SU-DHL-6 (cell line): ENCODE measurements around the gene POLR3G.

Experiments
- H2AFZ ChIP-seq: fragments of 200-600 bp; sonication (generic); 2 replicates; pipeline ENCODE4 v1.6.1; 2014; ENCODE audit warnings: low read depth, mild to moderate bottlenecking, moderate library complexity, mixed read lengths, antibody characterized with exemption, low read length; ENCODE audit not compliant: severe bottlenecking
- H3F3A ChIP-seq: fragments of 200-600 bp; shearing (Covaris generic); 2 replicates; pipeline ENCODE4 v1.6.0; 2016; ENCODE audit warnings: antibody characterized with exemption, mild to moderate bottlenecking; ENCODE audit not compliant: insufficient read depth
- H3K27ac ChIP-seq: fragments of 200-600 bp; sonication (generic); 2 replicates; pipeline ENCODE4 v1.5.1; 2016; ENCODE audit warnings: low read depth, mild to moderate bottlenecking, low read length, moderate library complexity, mixed read lengths
- H3K27me3 ChIP-seq: fragments of 200-600 bp; sonication (generic), shearing (Covaris generic); 2 replicates; pipeline ENCODE4 v1.6.0; 2014; ENCODE audit warnings: mild to moderate bottlenecking, low read length
- H3K36me3 ChIP-seq: fragments of 200-600 bp; sonication (generic); 2 replicates; pipeline ENCODE4 v1.6.1; 2014; ENCODE audit warnings: mild to moderate bottlenecking, low read length, mixed read lengths
- H3K4me2 ChIP-seq: fragments of 300-600, 200-600 bp; shearing (Covaris generic), sonication (generic); 2 replicates; pipeline ENCODE4 v1.6.0; 2014; ENCODE audit warnings: low read length, low read depth, mild to moderate bottlenecking; ENCODE audit not compliant: poor library complexity, severe bottlenecking
- H3K4me3 ChIP-seq: fragments of 200-600 bp; sonication (generic); 2 replicates; pipeline ENCODE4 v1.5.1; 2014; ENCODE audit warnings: antibody characterized with exemption, low read length, mild to moderate bottlenecking, mixed read lengths; ENCODE audit not compliant: insufficient read depth, poor library complexity, severe bottlenecking
- H3K79me2 ChIP-seq: fragments of 200-600 bp; sonication (generic); 2 replicates; pipeline ENCODE4 v1.6.1; 2014; ENCODE audit warnings: mild to moderate bottlenecking, low read length, moderate library complexity; ENCODE audit not compliant: insufficient read depth
- H3K9ac ChIP-seq: fragments of 200-600 bp; sonication (generic); 2 replicates; pipeline ENCODE4 v1.7.0; 2014; ENCODE audit warnings: mild to moderate bottlenecking, low read length
- H3K9me2 ChIP-seq: fragments of 200-600 bp; sonication (generic); replicated peaks from 2 replicates; pipeline ENCODE4 v1.6.1; 2014; ENCODE audit warnings: low read length; ENCODE audit not compliant: insufficient read depth
- H3K9me3 ChIP-seq: fragments of 200-600 bp; sonication (generic); 2 replicates; pipeline ENCODE4 v1.6.1; 2014; ENCODE audit warnings: low read length, mixed read lengths; ENCODE audit not compliant: insufficient read depth
- H4K20me1 ChIP-seq: fragments of 200-600 bp; sonication (generic); 2 replicates; pipeline ENCODE4 v1.6.1; 2014; ENCODE audit warnings: low read depth, mild to moderate bottlenecking, antibody characterized with exemption, low read length, moderate library complexity, mixed read lengths
- EZH2phosphoT487 ChIP-seq: fragments of 200-600 bp; sonication (generic), shearing (Covaris generic); conservative IDR thresholded peaks from 2 replicates; pipeline ENCODE4 v1.6.1; 2018; ENCODE audit warnings: mild to moderate bottlenecking, antibody characterized with exemption, low read length, moderate library complexity, mixed read lengths
- TF ChIP-seq, protein P1 (sequence below): fragments of 200-600 bp; sonication (generic); IDR thresholded peaks from one replicate; pipeline ENCODE4 v1.5.1; 2017; ENCODE audit warnings: antibody characterized with exemption, mild to moderate bottlenecking, low read length, moderate library complexity; ENCODE audit not compliant: insufficient read depth, poor library complexity, severe bottlenecking

The POLR3G gene

DNA sequence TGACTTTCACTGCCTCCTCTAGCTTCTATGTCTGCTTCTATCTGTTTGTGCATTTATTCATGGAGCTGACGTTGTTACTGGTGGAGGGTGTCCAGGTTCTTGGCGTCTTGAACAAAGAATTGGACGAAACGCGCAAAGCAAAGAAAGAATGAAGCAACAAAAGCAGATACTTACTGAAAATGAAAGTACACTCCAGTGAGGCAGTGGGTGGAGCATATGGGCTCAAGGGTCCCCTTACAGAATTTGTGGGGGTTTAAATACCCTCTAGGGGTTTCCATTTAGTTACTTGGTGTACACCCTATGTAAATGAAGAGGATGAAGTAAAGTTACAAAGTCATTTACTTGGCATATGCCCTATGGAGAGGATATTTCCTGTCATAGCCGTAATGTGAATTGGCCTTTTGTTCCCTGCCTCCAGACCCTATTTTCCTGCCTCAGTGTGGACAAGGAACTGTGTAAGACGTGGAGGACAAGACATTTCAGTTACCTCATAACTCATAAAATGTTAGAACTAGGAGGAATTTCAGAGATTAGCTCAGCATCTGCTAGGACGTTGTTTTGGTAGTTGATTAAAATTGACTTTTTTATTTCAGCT is 3.1 kb downstream of the POLR3G start:
- peaks cover 80% of the 10 kb centered on the region for H3K79me2 ChIP-seq
- H3K9ac ChIP-seq = no peak overlapping the region
- no peak for TF ChIP-seq EZH2phosphoT487
- TF ChIP-seq, protein P1, sequence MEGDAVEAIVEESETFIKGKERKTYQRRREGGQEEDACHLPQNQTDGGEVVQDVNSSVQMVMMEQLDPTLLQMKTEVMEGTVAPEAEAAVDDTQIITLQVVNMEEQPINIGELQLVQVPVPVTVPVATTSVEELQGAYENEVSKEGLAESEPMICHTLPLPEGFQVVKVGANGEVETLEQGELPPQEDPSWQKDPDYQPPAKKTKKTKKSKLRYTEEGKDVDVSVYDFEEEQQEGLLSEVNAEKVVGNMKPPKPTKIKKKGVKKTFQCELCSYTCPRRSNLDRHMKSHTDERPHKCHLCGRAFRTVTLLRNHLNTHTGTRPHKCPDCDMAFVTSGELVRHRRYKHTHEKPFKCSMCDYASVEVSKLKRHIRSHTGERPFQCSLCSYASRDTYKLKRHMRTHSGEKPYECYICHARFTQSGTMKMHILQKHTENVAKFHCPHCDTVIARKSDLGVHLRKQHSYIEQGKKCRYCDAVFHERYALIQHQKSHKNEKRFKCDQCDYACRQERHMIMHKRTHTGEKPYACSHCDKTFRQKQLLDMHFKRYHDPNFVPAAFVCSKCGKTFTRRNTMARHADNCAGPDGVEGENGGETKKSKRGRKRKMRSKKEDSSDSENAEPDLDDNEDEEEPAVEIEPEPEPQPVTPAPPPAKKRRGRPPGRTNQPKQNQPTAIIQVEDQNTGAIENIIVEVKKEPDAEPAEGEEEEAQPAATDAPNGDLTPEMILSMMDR = no peak
- no peaks in the 10 kb centered on the region for H4K20me1 ChIP-seq
- H2AFZ ChIP-seq = no peak overlapping the region
- H3K27me3 ChIP-seq = no peaks in the 10 kb centered on the region
- H3F3A ChIP-seq = 0 out of 2 replicates have a peak, but pooled peaks cover 4% of the 10 kb centered on the region
- no peak overlapping the region for H3K4me2 ChIP-seq
- H3K36me3 ChIP-seq = 0 out of 2 replicates have a peak, but pooled peaks cover 2% of the 10 kb centered on the region
- no peak overlapping the region for H3K4me3 ChIP-seq
- no peaks in the 10 kb centered on the region for H3K9me3 ChIP-seq
- no peaks in the 10 kb centered on the region for H3K9me2 ChIP-seq
- H3K27ac ChIP-seq = no peak overlapping the region

DNA sequence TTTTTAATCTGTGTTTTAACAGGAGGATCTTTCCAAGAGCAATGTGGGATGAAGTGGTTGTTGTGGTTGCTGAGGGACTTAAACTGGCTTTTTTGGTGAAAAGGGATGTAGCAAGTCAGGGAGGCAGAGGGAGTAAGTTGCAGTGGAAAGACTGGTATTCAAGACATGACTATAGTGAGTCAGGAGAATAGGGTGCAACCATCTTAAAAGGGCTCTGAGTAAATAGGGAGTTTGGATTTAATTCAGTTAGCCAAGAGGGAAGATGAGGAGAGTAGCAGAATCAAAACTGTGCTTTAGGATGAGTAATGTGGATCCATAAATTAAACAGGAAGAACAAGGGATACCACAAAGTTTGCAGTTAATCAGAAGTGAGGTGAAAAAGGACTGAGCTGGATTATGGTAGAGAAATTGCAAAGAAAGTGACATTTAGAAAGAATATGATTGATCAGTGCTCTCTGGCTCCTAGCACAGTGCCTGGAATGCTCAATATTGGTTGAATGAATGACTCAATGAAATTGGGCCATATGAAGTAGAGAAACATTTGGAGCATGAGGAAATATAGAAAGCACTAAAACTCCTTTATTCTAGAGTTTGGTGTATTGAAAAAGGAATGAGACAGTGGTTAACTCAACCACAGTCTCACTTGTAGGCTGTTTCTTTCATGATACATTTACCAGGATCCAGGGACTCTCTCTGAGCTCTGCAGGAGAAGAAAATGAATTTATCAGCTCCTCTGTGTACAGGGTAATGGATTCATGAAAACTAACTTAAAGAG is 5.1 kb downstream of the POLR3G start:
- Histone ChIP-seq H3K9me3 (no peaks in the 10 kb centered on the region), H3K27ac (no peak overlapping the region)

DNA sequence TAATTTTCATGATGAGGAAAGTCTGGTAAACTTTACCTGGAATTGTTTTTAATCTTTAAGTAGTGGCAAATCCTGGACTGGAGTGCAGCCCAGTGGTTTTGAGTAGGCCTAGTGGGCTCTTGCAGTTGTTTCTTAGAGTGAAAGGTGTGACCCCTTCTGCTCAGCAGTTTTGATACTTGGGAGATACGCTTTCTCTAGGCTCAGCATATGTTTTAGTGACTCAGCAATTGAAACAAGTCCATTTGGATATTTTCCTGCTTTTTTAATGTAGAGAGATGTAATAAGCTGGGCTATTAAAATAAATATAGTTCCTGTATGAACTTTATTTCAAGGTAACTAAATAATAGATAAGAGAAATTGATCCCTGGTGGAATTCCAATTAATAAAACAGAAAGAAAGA is 6.0 kb downstream of the POLR3G start:
- Histone ChIP-seq H3F3A (0 out of 2 replicates have a peak, but pooled peaks cover 4% of the 10 kb centered on the region), H3K27ac (no peak overlapping the region), H3K9me3 (no peaks in the 10 kb centered on the region), H3K36me3 (peaks cover 5% of the 10 kb centered on the region; the same call in 1 of the 2 replicates), H4K20me1 (no peaks in the 10 kb centered on the region), H3K9me2 (no peaks in the 10 kb centered on the region), H3K27me3 (no peaks in the 10 kb centered on the region), H3K9ac (no peak overlapping the region), H3K79me2 (peaks cover 59% of the 10 kb centered on the region), H3K4me3 (no peak overlapping the region), H3K4me2 (no peak overlapping the region), H2AFZ (no peak overlapping the region)
- TF ChIP-seq, protein P1 = no peak
- TF ChIP-seq EZH2phosphoT487 = no peak

More for the DNA sequence above, 5.1 kb downstream of the POLR3G start:
- no peaks in the 10 kb centered on the region for H3K27me3 ChIP-seq
- TF ChIP-seq EZH2phosphoT487 = no peak
- TF ChIP-seq, protein P1 = no peak
- no peak overlapping the region for H2AFZ ChIP-seq
- no peak overlapping the region for H3K4me3 ChIP-seq
- no peaks in the 10 kb centered on the region for H3K9me2 ChIP-seq
- 0 out of 2 replicates have a peak, but pooled peaks cover 2% of the 10 kb centered on the region for H3K36me3 ChIP-seq
- 0 out of 2 replicates have a peak, but pooled peaks cover 4% of the 10 kb centered on the region for H3F3A ChIP-seq
- H3K4me2 ChIP-seq = no peak overlapping the region
- H4K20me1 ChIP-seq = no peaks in the 10 kb centered on the region
- H3K9ac ChIP-seq = no peak overlapping the region
- H3K79me2 ChIP-seq = peaks cover 68% of the 10 kb centered on the region
